CD14-positive monocyte (primary cell): ENCODE results near the gene TRIM27. TPM values are rescaled to one million over a fixed set of nuclear protein-coding genes. Genes with fewer than 3 reads are reported as not detected.
A peak's percentile ranks its signal among the peaks of the same experiment; 100 is the strongest.

Source experiments
- DNase-seq, 3 donors: peaks; one replicate each; pipeline ENCODE4 v3.0.0-alpha.2; 2011 to 2022
- H2AFZ ChIP-seq: 2 replicates; pipeline ENCODE4 v1.6.0; 2012; ENCODE audit warnings: mild to moderate bottlenecking, low read depth, low read length, inconsistent platforms; ENCODE audit not compliant: insufficient read depth, poor library complexity, severe bottlenecking
- H3K27ac ChIP-seq, 2 donors: 1 replicate in 1 of 2; 2 replicates in 1 of 2; pipeline ENCODE4 v1.5.1; 2012 to 2013; ENCODE audit warnings: low read length in 2 of 2, control low read depth in 1 of 2, inconsistent platforms in 1 of 2, low read depth in 1 of 2, mild to moderate bottlenecking in 1 of 2
- H3K27me3 ChIP-seq, 2 donors: one replicate each; pipeline versions ENCODE4 v1.6.0 to v1.6.1; 2011 to 2013; ENCODE audit warnings: low read length in 2 of 2; ENCODE audit not compliant: control insufficient read depth in 2 of 2, insufficient read depth in 2 of 2
- H3K36me3 ChIP-seq, 2 donors: replicated peaks in 1 of 2; 1 replicate in 1 of 2; 2 replicates in 1 of 2; pipeline versions ENCODE4 v1.5.1 to v1.6.1; 2012 to 2013; ENCODE audit warnings: low read length in 2 of 2, control low read depth in 1 of 2, inconsistent platforms in 1 of 2, mild to moderate bottlenecking in 1 of 2; ENCODE audit not compliant: insufficient read depth in 2 of 2, control insufficient read depth in 1 of 2
- H3K4me1 ChIP-seq, 2 donors: 1 replicate in 1 of 2; 2 replicates in 1 of 2; pipeline versions ENCODE4 v1.5.1 to v1.6.1; 2012 to 2013; ENCODE audit warnings: low read length in 2 of 2, control low read depth in 1 of 2, inconsistent platforms in 1 of 2, mild to moderate bottlenecking in 1 of 2, moderate library complexity in 1 of 2; ENCODE audit not compliant: insufficient read depth in 2 of 2, control insufficient read depth in 1 of 2
- H3K4me2 ChIP-seq: replicated peaks from 2 replicates; pipeline ENCODE3; 2012; ENCODE audit warnings: low read length, moderate library complexity, mild to moderate bottlenecking; ENCODE audit not compliant: poor library complexity, severe bottlenecking; ENCODE audit errors: extremely low read depth
- H3K4me3 ChIP-seq, 3 experiments: fragments of 200-600 bp in 1 of 3; sonication (generic) in 1 of 3; replicated peaks in 1 of 3; 1 replicate in 2 of 3; 2 replicates in 1 of 3; pipeline ENCODE4 v1.5.1; 2011 to 2013; ENCODE audit warnings: low read length in 3 of 3, mild to moderate bottlenecking in 3 of 3, control low read depth in 2 of 3, low read depth in 2 of 3, inconsistent platforms in 1 of 3, moderate library complexity in 1 of 3
- H3K79me2 ChIP-seq: 2 replicates; pipeline ENCODE4 v1.6.0; 2012; ENCODE audit warnings: mild to moderate bottlenecking, control low read depth, inconsistent platforms, low read length, moderate library complexity; ENCODE audit not compliant: insufficient read depth
- H3K9ac ChIP-seq: 2 replicates; pipeline ENCODE4 v1.6.0; 2017; ENCODE audit warnings: low read length, mild to moderate bottlenecking; ENCODE audit not compliant: insufficient read depth, poor library complexity, severe bottlenecking
- H3K9me3 ChIP-seq, 2 donors: replicated peaks in 1 of 2; 1 replicate in 1 of 2; 2 replicates in 1 of 2; pipeline versions ENCODE4 v1.5.1 to v1.6.1; 2012 to 2013; ENCODE audit warnings: low read length in 2 of 2, control low read depth in 1 of 2; ENCODE audit not compliant: control insufficient read depth in 1 of 2, insufficient read depth in 1 of 2
- H4K20me1 ChIP-seq: 2 replicates; pipeline ENCODE4 v1.6.0; 2012; ENCODE audit warnings: mild to moderate bottlenecking, low read length, control low read depth, moderate library complexity; ENCODE audit not compliant: insufficient read depth
- H3K27ac Mint-ChIP-seq, 7 donors: one replicate each; pipeline ENCODE4 v1.8.0; 2020; ENCODE audit warnings: mild to moderate bottlenecking in 7 of 7, mixed read lengths in 7 of 7, moderate library complexity in 6 of 7, inconsistent platforms in 2 of 7
- H3K27me3 Mint-ChIP-seq, 3 donors: one replicate each; pipeline ENCODE4 v1.8.0; 2021 to 2022; ENCODE audit warnings: low read depth in 3 of 3, mild to moderate bottlenecking in 3 of 3, mixed read lengths in 3 of 3, moderate library complexity in 3 of 3, inconsistent platforms in 1 of 3
- H3K36me3 Mint-ChIP-seq, 2 donors: one replicate each; pipeline ENCODE4 v1.8.0; 2020; ENCODE audit warnings: mixed read lengths in 2 of 2, inconsistent platforms in 1 of 2, mild to moderate bottlenecking in 1 of 2
- H3K4me1 Mint-ChIP-seq: one replicate; pipeline ENCODE4 v1.8.0; 2020; ENCODE audit warnings: mild to moderate bottlenecking, mixed read lengths
- H3K4me3 Mint-ChIP-seq, 2 donors: one replicate each; pipeline ENCODE4 v1.8.0; 2020; ENCODE audit warnings: mild to moderate bottlenecking in 2 of 2, mixed read lengths in 2 of 2, moderate library complexity in 1 of 2
- H3K9me3 Mint-ChIP-seq, 7 donors: one replicate each; pipeline ENCODE4 v1.8.0; 2020 to 2022; ENCODE audit warnings: mixed read lengths in 7 of 7, mild to moderate bottlenecking in 6 of 7, moderate library complexity in 6 of 7, inconsistent platforms in 2 of 7
- CTCF ChIP-seq: fragments of 200-600 bp; IDR thresholded peaks from one replicate; pipeline ENCODE4 v1.8.0; 2022; ENCODE audit warnings: antibody characterized with exemption, mild to moderate bottlenecking
- WGBS: methylation state at CpG from one replicate; pipeline ENCODE4 v1.1.5; 2013; ENCODE audit warnings: missing lambda C conversion rate; ENCODE audit not compliant: insufficient coverage; 5-methylcytosine and 5-hydroxymethylcytosine counted together
- intact Hi-C, 2 donors: fragments of 100-400 bp; cut with micrococcal nuclease; formaldehyde crosslinking; loops; one replicate each; pipeline versions ENCODE4 v1.15.0 to v1.15.1; 2023
- polyA plus RNA-seq, 3 donors: library from polyadenylated mRNA; depleted of rRNA in 1 of 3; unstranded in 2 of 3; stranded (reverse) in 1 of 3; fragments of 300-500 nt in 2 of 3; fragments of >200 nt in 1 of 3; fragmentation: Illumina TruSeq in 2 of 3; gene quantifications; 1 replicate in 2 of 3; 2 replicates in 1 of 3; pipeline ENCODE4 v1.2.3, GENCODE V29; 2012 to 2021

TRIM27 gene
- polyA plus RNA-seq, 3 donors, result 39.2 to 44.0 (median 42.2) TPM

GRCh38 chr6:28940858-28941683 lies 17.3 kb upstream of the TRIM27 start:
- no peaks in the 10 kb centered on the region for H3K79me2 ChIP-seq
- Mint-ChIP-seq H3K9me3 (peaks cover 0 to 4% (median 0%) of the 10 kb centered on the region in 7 donors), H3K27me3 (peaks cover 0 to 1% (median 0%) of the 10 kb centered on the region in 3 donors), H3K36me3 (no peaks in the 10 kb centered on the region), H3K4me1 (peaks cover 60% of the 10 kb centered on the region), H3K27ac (peak overlapping the region; percentile 77 to 89 (median 86)), H3K4me3 (peak overlapping the region; percentile 88 to 98)
- peak overlapping the region; percentile 48 to 92 (median 92) for H3K4me3 ChIP-seq
- peak overlapping the region; percentile 43 to 46 for H3K27ac ChIP-seq
- 0% methylated on average over 9 of the region's 28 CpGs for WGBS
- intact Hi-C loops, result loop anchor here (2.0 to 10.0 kb wide), 5 partner anchors 41 to 106 kb away; no protein-coding TSS in a partner anchor
- TF ChIP-seq CTCF, result no peak
- peak overlapping the region; percentile 79 for H2AFZ ChIP-seq
- H3K36me3 ChIP-seq, result no peaks in the 10 kb centered on the region
- H3K4me1 ChIP-seq, result peaks cover 53 to 54% of the 10 kb centered on the region in 2 donors
- H3K9me3 ChIP-seq, result no peaks in the 10 kb centered on the region
- peak overlapping the region; percentile 44 for H3K9ac ChIP-seq
- peak overlapping the region; percentile 98 for H3K4me2 ChIP-seq
- H3K27me3 ChIP-seq, result no peaks in the 10 kb centered on the region
- peak; percentile 68 to 79 (median 77) for DNase-seq
- H4K20me1 ChIP-seq, result no peaks in the 10 kb centered on the region

- no peaks in the 10 kb centered on the region for H3K79me2 ChIP-seq
- H2AFZ ChIP-seq, result peak overlapping the region; percentile 79
- H3K27me3 ChIP-seq, result no peaks in the 10 kb centered on the region
- intact Hi-C loops, result loop anchor here (2.0 to 10.0 kb wide), 5 partner anchors 42 to 106 kb away; no protein-coding TSS in a partner anchor
- peaks cover 51 to 53% of the 10 kb centered on the region in 2 donors for H3K4me1 ChIP-seq
- peak overlapping the region; percentile 43 to 46 for H3K27ac ChIP-seq
- Mint-ChIP-seq H3K9me3 (peaks cover 0 to 4% (median 0%) of the 10 kb centered on the region in 7 donors), H3K36me3 (no peaks in the 10 kb centered on the region), H3K4me1 (peaks cover 57% of the 10 kb centered on the region), H3K4me3 (peak overlapping the region; percentile 88 to 98), H3K27me3 (peaks cover 0 to 1% (median 0%) of the 10 kb centered on the region in 3 donors), H3K27ac (peak overlapping the region; percentile 67 to 89 (median 84))
- H3K9ac ChIP-seq, result peak overlapping the region; percentile 44
- H3K36me3 ChIP-seq, result no peaks in the 10 kb centered on the region
- TF ChIP-seq CTCF, result no peak
- 2% methylated on average over 9 of the region's 17 CpGs for WGBS
- no peaks in the 10 kb centered on the region for H3K9me3 ChIP-seq
- H4K20me1 ChIP-seq, result no peaks in the 10 kb centered on the region
- H3K4me2 ChIP-seq, result peak overlapping the region; percentile 98
- H3K4me3 ChIP-seq, result peak overlapping the region; percentile 48 to 92 (median 92)
- DNase-seq, result peak in 1 of 3 donors; percentile 46
Observed at GRCh38 chr6:28940294-28940857, 16.6 kb upstream of the TRIM27 start.
